Endothelial cell of umbilical vein (primary cell): Measurements from ENCODE around the gene SYNGR3. TPM values are rescaled to one million over a fixed set of nuclear protein-coding genes. Genes with fewer than 3 reads are reported as not detected.

Source experiments
- BruUV-seq: library from RNA; stranded (reverse); fragments of 400-500 nt; replicated peaks from 2 replicates; lab custom pipeline; 2021; lab: Mats Ljungman, UMichigan
- CTCF ChIA-PET: fragments of 300-600, 350-600 bp; sonication (Branson Sonifier 250); formaldehyde crosslinking; loops from one replicate; lab custom pipeline; 2021; ENCODE audit warnings: antibody characterized with exemption, inconsistent platforms; lab: Charles Lee
- POLR2A ChIA-PET: fragments of 300-600, 350-600 bp; sonication (Branson Sonifier 250); formaldehyde crosslinking; loops from one replicate; lab custom pipeline; 2021; ENCODE audit warnings: antibody characterized with exemption, inconsistent platforms; lab: Charles Lee
- DNase-seq: peaks from one replicate; pipeline ENCODE4 v3.0.0-alpha.2; 2011; ENCODE audit warnings: low read depth, low spot score
- FAIRE-seq: peaks from 2 replicates; lab custom pipeline; 2011; peaks lifted over from hg19 to GRCh38; lab: Jason Lieb, UNC
- H2AFZ ChIP-seq: 2 replicates; pipeline ENCODE4 v1.6.0; 2012; ENCODE audit warnings: low read depth, low read length, control low read depth, inconsistent platforms
- H3K27ac ChIP-seq: 2 replicates; pipeline ENCODE4 v1.5.1; 2011; ENCODE audit warnings: low read depth, mild to moderate bottlenecking, control low read depth, low read length, moderate library complexity; ENCODE audit not compliant: insufficient read depth
- H3K27me3 ChIP-seq, 2 experiments: 2 replicates each; pipeline versions ENCODE4 v1.6.0 to v1.6.1; 2011; ENCODE audit warnings: low read length in 2 of 2, mixed read lengths in 1 of 2; ENCODE audit not compliant: control insufficient read depth in 2 of 2, insufficient read depth in 2 of 2
- H3K36me3 ChIP-seq, 2 experiments: 2 replicates in 1 of 2; 3 replicates in 1 of 2; pipeline ENCODE4 v1.5.1; 2011; ENCODE audit warnings: low read length in 2 of 2, mild to moderate bottlenecking in 1 of 2, moderate library complexity in 1 of 2; ENCODE audit not compliant: control insufficient read depth in 2 of 2, insufficient read depth in 2 of 2; ENCODE audit errors: extremely low read depth in 1 of 2
- H3K4me1 ChIP-seq: 3 replicates; pipeline ENCODE4 v1.5.1; 2011; ENCODE audit warnings: mild to moderate bottlenecking, low read length; ENCODE audit not compliant: control insufficient read depth, insufficient read depth; ENCODE audit errors: extremely low read depth
- H3K4me2 ChIP-seq: 2 replicates; pipeline ENCODE4 v1.6.1; 2011; ENCODE audit warnings: low read length, control low read depth, mixed read lengths; ENCODE audit not compliant: insufficient read depth
- H3K4me3 ChIP-seq, 3 experiments: fragments of 200-600 bp in 1 of 3; sonication (generic), shearing (Covaris generic) in 1 of 3; replicated peaks in 1 of 3; 2 replicates each; pipeline ENCODE4 v1.5.1; 2011 to 2016; ENCODE audit warnings: control low read depth in 3 of 3, low read length in 3 of 3, mild to moderate bottlenecking in 2 of 3, inconsistent platforms in 1 of 3, low read depth in 1 of 3, moderate library complexity in 1 of 3; ENCODE audit not compliant: insufficient read depth in 1 of 3
- H3K79me2 ChIP-seq: 2 replicates; pipeline ENCODE4 v1.6.0; 2012; ENCODE audit warnings: low read length, inconsistent platforms; ENCODE audit not compliant: control insufficient read depth, insufficient read depth
- H3K9ac ChIP-seq: replicated peaks from 2 replicates; pipeline ENCODE3; 2011; ENCODE audit warnings: low read length, control low read depth; ENCODE audit not compliant: insufficient read depth; ENCODE audit errors: extremely low read depth
- H3K9me1 ChIP-seq: replicated peaks from 3 replicates; pipeline ENCODE4 v1.6.0; 2011; ENCODE audit warnings: mild to moderate bottlenecking, low read length; ENCODE audit not compliant: control insufficient read depth, insufficient read depth; ENCODE audit errors: extremely low read depth
- H3K9me3 ChIP-seq: replicated peaks from 2 replicates; pipeline ENCODE4 v1.5.1; 2012; ENCODE audit warnings: low read length, inconsistent platforms; ENCODE audit not compliant: control insufficient read depth, insufficient read depth
- H4K20me1 ChIP-seq: replicated peaks from 2 replicates; pipeline ENCODE3; 2011; ENCODE audit warnings: mild to moderate bottlenecking, low read length; ENCODE audit not compliant: control insufficient read depth, insufficient read depth; ENCODE audit errors: extremely low read depth
- EZH2 ChIP-seq: IDR thresholded peaks from 2 replicates; pipeline ENCODE4 v1.6.1; 2012; ENCODE audit warnings: borderline replicate concordance, low read depth, mild to moderate bottlenecking, moderate library complexity, low read length, inconsistent platforms; ENCODE audit not compliant: severe bottlenecking
- FOS ChIP-seq: IDR thresholded peaks from 2 replicates; pipeline ENCODE4 v1.6.1; 2011; ENCODE audit warnings: mild to moderate bottlenecking, low read length, moderate library complexity, borderline replicate concordance; ENCODE audit not compliant: insufficient read depth
- GATA2 ChIP-seq: IDR thresholded peaks from 2 replicates; pipeline ENCODE4 v1.7.0; 2011; ENCODE audit warnings: low read depth, mild to moderate bottlenecking, moderate library complexity, mixed read lengths, low read length; ENCODE audit not compliant: insufficient read length, insufficient read depth
- JUN ChIP-seq: IDR thresholded peaks from 2 replicates; pipeline ENCODE4 v1.6.1; 2011; ENCODE audit warnings: borderline replicate concordance, low read depth; ENCODE audit not compliant: insufficient read length, insufficient read depth
- MYC ChIP-seq: IDR thresholded peaks from one replicate; pipeline ENCODE4 v1.6.1; 2011; ENCODE audit warnings: mild to moderate bottlenecking, low read depth, low read length
- POLR2A ChIP-seq: IDR thresholded peaks from 2 replicates; pipeline ENCODE4 v1.6.1; 2012; ENCODE audit warnings: low read depth, mild to moderate bottlenecking, control low read depth, low read length
- POLR2AphosphoS5 ChIP-seq: IDR thresholded peaks from 2 replicates; pipeline ENCODE4 v1.6.1; 2012; ENCODE audit warnings: low read depth, mild to moderate bottlenecking, control low read depth, low read length, moderate library complexity; ENCODE audit not compliant: insufficient read depth
- dilution Hi-C: fragments of 300-500 bp; cut with MboI; formaldehyde crosslinking; loops from one replicate; pipeline ENCODE4 v1.15.0; 2019; ENCODE audit warnings: low sequenced_read_pairs; ENCODE audit not compliant: extremely low pct_ligation_motif_present
- intact Hi-C: fragments of 100-400 bp; cut with micrococcal nuclease; formaldehyde crosslinking; loops from one replicate; pipeline ENCODE4 v1.10.0; 2022
- polyA plus RNA-seq, 4 experiments: library from polyadenylated mRNA; depleted of rRNA in 3 of 4; stranded (reverse) in 3 of 4; unstranded in 1 of 4; fragments of >200 nt; gene quantifications; 2 replicates each; pipeline versions ENCODE4 v1.2.1 to v1.2.3, GENCODE V29; 2011 to 2012; ENCODE audit warnings: missing spikeins in 1 of 4
- total RNA-seq: library from RNA; stranded (reverse); gene quantifications from 2 replicates; pipeline ENCODE4 v1.2.3, GENCODE V29; 2021
- TF ChIP-seq, protein P1 (sequence below), 2 donors: IDR thresholded peaks; 1 replicate in 1 of 2; 2 replicates in 1 of 2; pipeline ENCODE4 v1.5.1; 2011; ENCODE audit warnings: low read length in 2 of 2, mild to moderate bottlenecking in 2 of 2, moderate library complexity in 2 of 2, control low read depth in 1 of 2, inconsistent platforms in 1 of 2, low read depth in 1 of 2; ENCODE audit not compliant: insufficient read depth in 1 of 2; ENCODE audit errors: extremely low read depth in 1 of 2
- TF ChIP-seq, protein P2 (sequence below): IDR thresholded peaks from 2 replicates; pipeline ENCODE4 v1.6.1; 2011; ENCODE audit not compliant: insufficient read depth, insufficient read length

The SYNGR3 gene
- total and polyA plus RNA-seq, 2 donors (not counting 3 experiments of a cell fraction or from before 2014, with no cell fraction given), result 0.95 to 1.4 TPM

DNA sequence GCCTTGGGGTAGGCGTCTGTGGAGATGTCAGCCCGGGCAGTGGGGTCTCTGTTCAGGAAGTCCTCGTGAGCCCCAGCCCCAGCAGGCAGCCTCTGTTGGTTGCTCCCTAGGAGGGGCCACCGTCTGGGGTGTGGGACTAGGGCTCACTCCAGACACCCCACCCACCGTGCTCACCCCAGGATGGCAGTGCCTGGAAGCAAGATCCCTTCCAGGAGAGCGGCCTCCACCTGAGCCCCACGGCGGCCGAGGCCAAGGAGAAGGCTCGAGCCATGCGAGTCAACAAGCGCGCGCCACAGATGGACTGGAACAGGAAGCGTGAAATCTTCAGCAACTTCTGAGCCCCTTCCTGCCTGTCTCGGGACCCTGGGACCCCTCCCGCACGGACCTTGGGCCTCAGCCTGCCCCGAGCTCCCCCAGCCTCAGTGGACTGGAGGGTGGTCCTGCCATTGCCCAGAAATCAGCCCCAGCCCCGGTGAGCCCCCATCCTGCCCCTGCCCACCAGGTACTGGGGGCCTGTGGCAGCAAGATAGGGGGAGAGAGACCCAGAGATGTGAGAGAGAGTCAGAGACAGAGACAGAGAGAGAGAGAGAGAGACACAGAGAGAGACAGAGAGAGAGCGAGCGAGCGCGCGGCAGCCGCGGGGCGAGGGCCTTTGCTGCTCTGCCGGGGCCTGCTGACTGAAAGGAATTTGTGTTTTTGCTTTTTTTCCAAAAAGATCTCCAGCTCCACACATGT, 48.0 kb downstream of the SYNGR3 start:
- H2AFZ ChIP-seq, result no peak overlapping the region
- no peak overlapping the region for H3K4me2 ChIP-seq
- no peaks in the 10 kb centered on the region for H3K9me1 ChIP-seq
- CTCF ChIA-PET, result interaction anchor here (0.7 kb wide), 1 partner anchor 15 kb away, joined by 3 read pairs; no protein-coding TSS in a partner anchor
- POLR2A ChIA-PET, result no interaction called here
- H3K9me3 ChIP-seq, result no peaks in the 10 kb centered on the region
- no peak overlapping the region for H3K9ac ChIP-seq
- peak; percentile 54 for FAIRE-seq
- BruUV-seq, result TSS peak; percentile 57
- H3K27me3 ChIP-seq, result no peaks in the 10 kb centered on the region
- H3K4me3 ChIP-seq, result no peak overlapping the region
- no peak overlapping the region for H3K27ac ChIP-seq
- TF ChIP-seq JUN, result no peak
- no peak for TF ChIP-seq EZH2
- no peak for TF ChIP-seq FOS
- TF ChIP-seq, protein P1, sequence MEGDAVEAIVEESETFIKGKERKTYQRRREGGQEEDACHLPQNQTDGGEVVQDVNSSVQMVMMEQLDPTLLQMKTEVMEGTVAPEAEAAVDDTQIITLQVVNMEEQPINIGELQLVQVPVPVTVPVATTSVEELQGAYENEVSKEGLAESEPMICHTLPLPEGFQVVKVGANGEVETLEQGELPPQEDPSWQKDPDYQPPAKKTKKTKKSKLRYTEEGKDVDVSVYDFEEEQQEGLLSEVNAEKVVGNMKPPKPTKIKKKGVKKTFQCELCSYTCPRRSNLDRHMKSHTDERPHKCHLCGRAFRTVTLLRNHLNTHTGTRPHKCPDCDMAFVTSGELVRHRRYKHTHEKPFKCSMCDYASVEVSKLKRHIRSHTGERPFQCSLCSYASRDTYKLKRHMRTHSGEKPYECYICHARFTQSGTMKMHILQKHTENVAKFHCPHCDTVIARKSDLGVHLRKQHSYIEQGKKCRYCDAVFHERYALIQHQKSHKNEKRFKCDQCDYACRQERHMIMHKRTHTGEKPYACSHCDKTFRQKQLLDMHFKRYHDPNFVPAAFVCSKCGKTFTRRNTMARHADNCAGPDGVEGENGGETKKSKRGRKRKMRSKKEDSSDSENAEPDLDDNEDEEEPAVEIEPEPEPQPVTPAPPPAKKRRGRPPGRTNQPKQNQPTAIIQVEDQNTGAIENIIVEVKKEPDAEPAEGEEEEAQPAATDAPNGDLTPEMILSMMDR (IDR thresholded peaks at IDR 0.05; ENCODE audit: extremely low read depth in 1 of 2, insufficient read depth in 1 of 2, low read depth in 1 of 2, low read length in 2 of 2), result no peak
- TF ChIP-seq, protein P2, sequence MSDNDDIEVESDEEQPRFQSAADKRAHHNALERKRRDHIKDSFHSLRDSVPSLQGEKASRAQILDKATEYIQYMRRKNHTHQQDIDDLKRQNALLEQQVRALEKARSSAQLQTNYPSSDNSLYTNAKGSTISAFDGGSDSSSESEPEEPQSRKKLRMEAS, result no peak
- TF ChIP-seq GATA2, result no peak
- TF ChIP-seq MYC, result no peak
- TF ChIP-seq POLR2A, result no peak
- no peak for TF ChIP-seq POLR2AphosphoS5
- peaks cover 33% of the 10 kb centered on the region for H3K4me1 ChIP-seq
- no peak for DNase-seq
- H3K79me2 ChIP-seq, result peaks cover 10% of the 10 kb centered on the region
- H3K36me3 ChIP-seq, result peaks cover 0 to 10% of the 10 kb centered on the region in 2 experiments
- no peaks in the 10 kb centered on the region for H4K20me1 ChIP-seq
- dilution Hi-C loops (loop anchor here (25.0 kb wide), 1 partner anchor 124 kb away; the partner anchor contains the start of gene TRAF7), intact Hi-C loops (no loop called here)
